A673 (cell line): ENCODE measurements around the gene TIMM10. TPM values are rescaled to one million over a fixed set of nuclear protein-coding genes. Genes with fewer than 3 reads are reported as not detected.

Experiments
- BruUV-seq: library from RNA; stranded (reverse); fragments of 400-500 nt; replicated peaks from 2 replicates; lab custom pipeline; 2021; lab: Mats Ljungman, UMichigan
- CTCF ChIA-PET: fragments of 300-600 bp; sonication (Branson Sonifier 250); formaldehyde crosslinking; loops from one replicate; lab custom pipeline; 2022; ENCODE audit warnings: antibody characterized with exemption; lab: Charles Lee
- POLR2A ChIA-PET: fragments of 300-600 bp; sonication (Branson Sonifier 250); formaldehyde crosslinking; loops from one replicate; lab custom pipeline; 2022; ENCODE audit warnings: antibody characterized with exemption; ENCODE audit not compliant: low non-redundant PET; lab: Charles Lee
- DNase-seq: peaks from one replicate; pipeline ENCODE4 v3.0.0-alpha.2; 2015; ENCODE audit warnings: low spot score
- H3K27ac ChIP-seq: fragments of 200-600 bp; sonication (generic); 2 replicates; pipeline ENCODE4 v1.5.1; 2016; ENCODE audit warnings: mixed run types, low read depth, mild to moderate bottlenecking, mixed read lengths, antibody characterized with exemption, low read length; ENCODE audit not compliant: poor library complexity, severe bottlenecking
- H3K27me3 ChIP-seq: fragments of 200-600 bp; sonication (generic); replicated peaks from 2 replicates; pipeline ENCODE4 v1.6.1; 2017; ENCODE audit warnings: mixed run types, low read depth, mild to moderate bottlenecking, mixed read lengths, antibody characterized with exemption, low read length; ENCODE audit not compliant: insufficient read depth, poor library complexity
- H3K36me3 ChIP-seq: fragments of 200-600 bp; sonication (generic); 2 replicates; pipeline ENCODE4 v1.6.1; 2016; ENCODE audit warnings: mixed run types, mild to moderate bottlenecking, mixed read lengths, antibody characterized with exemption, low read length; ENCODE audit not compliant: insufficient read depth, poor library complexity, severe bottlenecking
- H3K4me1 ChIP-seq: fragments of 200-600 bp; sonication (generic); 2 replicates; pipeline ENCODE4 v1.6.1; 2017; ENCODE audit warnings: mixed run types, mild to moderate bottlenecking, mixed read lengths, antibody characterized with exemption, low read length; ENCODE audit not compliant: insufficient read depth, poor library complexity, severe bottlenecking
- H3K4me3 ChIP-seq: fragments of 200-600 bp; sonication (generic); 2 replicates; pipeline ENCODE4 v1.5.1; 2016; ENCODE audit warnings: low read depth, mixed run types, mild to moderate bottlenecking, mixed read lengths, low read length; ENCODE audit not compliant: poor library complexity, severe bottlenecking
- H3K9me3 ChIP-seq: fragments of 200-600 bp; sonication (generic); 2 replicates; pipeline ENCODE4 v1.6.1; 2016; ENCODE audit warnings: mixed run types, low read depth, mild to moderate bottlenecking, mixed read lengths, antibody characterized with exemption, low read length; ENCODE audit not compliant: poor library complexity, severe bottlenecking
- CTCF ChIP-seq: fragments of 300-800, 200-600 bp; sonication (generic); conservative IDR thresholded peaks from 2 replicates; pipeline ENCODE4 v1.5.1; 2017; ENCODE audit warnings: low read depth, mild to moderate bottlenecking, antibody characterized with exemption, low read length, moderate library complexity, mixed read lengths
- EZH2 ChIP-seq: fragments of 200-600 bp; sonication (generic); IDR thresholded peaks from 2 replicates; pipeline ENCODE4 v1.6.1; 2017; ENCODE audit warnings: borderline replicate concordance, low read depth, mild to moderate bottlenecking, mixed read lengths, antibody characterized with exemption, low read length; ENCODE audit not compliant: poor library complexity, severe bottlenecking
- intact Hi-C: fragments of 100-400 bp; cut with micrococcal nuclease; formaldehyde crosslinking; loops from one replicate; pipeline ENCODE4 v1.10.0; 2022; ENCODE audit not compliant: unreplicated experiment
- total RNA-seq: library from RNA; stranded (reverse); gene quantifications from 2 replicates; pipeline ENCODE4 v1.2.3, GENCODE V29; 2021

Gene TIMM10
- total RNA-seq, 1 experiment from 2014 or later: 176 TPM

GRCh38 chr11:57506522-57506921 is 24.0 kb downstream of the TIMM10 start:
- ChIA-PET CTCF (interaction anchor here (0.6 kb wide), 1 partner anchor 46 kb away, joined by 4 read pairs; the partner anchor contains the start of gene RTN4RL2), POLR2A (no interaction called here)
- DNase-seq: no peak
- H3K27me3 ChIP-seq: no peaks in the 10 kb centered on the region
- no TSS peak for BruUV-seq
- H3K36me3 ChIP-seq: no peaks in the 10 kb centered on the region
- intact Hi-C loops: no loop called here
- H3K4me1 ChIP-seq: peaks cover 7% of the 10 kb centered on the region
- TF ChIP-seq CTCF: no peak
- no peak overlapping the region for H3K27ac ChIP-seq
- H3K9me3 ChIP-seq: no peaks in the 10 kb centered on the region
- H3K4me3 ChIP-seq: no peak overlapping the region

- TF ChIP-seq EZH2: no peak
- TF ChIP-seq CTCF: no peak
- no peak overlapping the region for H3K27ac ChIP-seq
- peaks cover 12% of the 10 kb centered on the region for H3K4me1 ChIP-seq
- CTCF ChIA-PET: interaction anchor here (0.6 kb wide), 1 partner anchor 119 kb away, joined by 7 read pairs; no protein-coding TSS in a partner anchor
- no peak for DNase-seq
- no peaks in the 10 kb centered on the region for H3K36me3 ChIP-seq
- no peak overlapping the region for H3K4me3 ChIP-seq
- no TSS peak for BruUV-seq
- H3K9me3 ChIP-seq: no peaks in the 10 kb centered on the region
- POLR2A ChIA-PET: no interaction called here
- intact Hi-C loops: no loop called here
- no peaks in the 10 kb centered on the region for H3K27me3 ChIP-seq
These were observed 26.0 kb downstream of the TIMM10 start for GRCh38 chr11:57504511-57504910.

- no peak overlapping the region for H3K27ac ChIP-seq
- no peak overlapping the region for H3K4me3 ChIP-seq
- TF ChIP-seq EZH2 (no peak), CTCF (no peak)
- ChIA-PET CTCF (no interaction called here), POLR2A (no interaction called here)
- H3K36me3 ChIP-seq: no peaks in the 10 kb centered on the region
- no peak for DNase-seq
- peaks cover 16% of the 10 kb centered on the region for H3K4me1 ChIP-seq
- H3K9me3 ChIP-seq: no peaks in the 10 kb centered on the region
- no peaks in the 10 kb centered on the region for H3K27me3 ChIP-seq
- intact Hi-C loops: no loop called here
- no TSS peak for BruUV-seq
These were observed 27.7 kb downstream of the TIMM10 start for GRCh38 chr11:57502870-57503269.
